T-helper 22 cell (primary cell): Measurements from ENCODE around the gene PDE3A.
"Not testable (repeated sequence)": the region's sequence is repeated elsewhere in the genome, so short reads cannot be mapped to it uniquely, and the experiment has no call there.

ENCODE experiments used
- DNase-seq: peaks from one replicate; pipeline ENCODE4 v3.0.0-alpha.2; 2020; ENCODE audit warnings: low read depth

The PDE3A gene

DNA sequence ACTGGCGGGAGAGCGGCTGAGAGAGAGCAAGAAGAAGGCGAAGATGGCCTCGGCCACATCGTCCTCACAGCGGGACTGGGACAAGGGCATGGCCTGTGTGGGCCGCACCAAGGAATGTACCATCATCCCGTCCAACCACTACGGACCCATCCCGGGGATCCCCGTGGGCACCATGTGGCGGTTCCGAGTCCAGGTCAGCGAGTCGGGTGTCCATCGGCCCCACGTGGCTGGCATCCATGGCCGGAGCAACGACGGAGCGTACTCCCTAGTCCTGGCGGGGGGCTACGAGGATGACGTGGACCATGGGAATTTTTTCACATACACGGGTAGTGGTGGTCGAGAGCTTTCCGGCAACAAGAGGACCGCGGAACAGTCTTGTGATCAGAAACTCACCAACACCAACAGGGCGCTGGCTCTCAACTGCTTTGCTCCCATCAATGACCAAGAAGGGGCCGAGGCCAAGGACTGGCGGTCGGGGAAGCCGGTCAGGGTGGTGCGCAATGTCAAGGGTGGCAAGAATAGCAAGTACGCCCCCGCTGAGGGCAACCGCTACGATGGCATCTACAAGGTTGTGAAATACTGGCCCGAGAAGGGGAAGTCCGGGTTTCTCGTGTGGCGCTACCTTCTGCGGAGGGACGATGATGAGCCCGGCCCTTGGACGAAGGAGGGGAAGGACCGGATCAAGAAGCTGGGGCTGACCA is 183.6 kb downstream of the PDE3A start:
- not testable (repeated sequence) for DNase-seq

DNA sequence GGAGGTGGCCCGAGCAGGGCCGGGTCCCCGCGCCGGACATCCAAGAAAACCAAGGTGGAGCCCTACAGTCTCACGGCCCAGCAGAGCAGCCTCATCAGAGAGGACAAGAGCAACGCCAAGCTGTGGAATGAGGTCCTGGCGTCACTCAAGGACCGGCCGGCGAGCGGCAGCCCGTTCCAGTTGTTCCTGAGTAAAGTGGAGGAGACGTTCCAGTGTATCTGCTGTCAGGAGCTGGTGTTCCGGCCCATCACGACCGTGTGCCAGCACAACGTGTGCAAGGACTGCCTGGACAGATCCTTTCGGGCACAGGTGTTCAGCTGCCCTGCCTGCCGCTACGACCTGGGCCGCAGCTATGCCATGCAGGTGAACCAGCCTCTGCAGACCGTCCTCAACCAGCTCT is 184.2 kb downstream of the PDE3A start:
- DNase-seq = not testable (repeated sequence)

DNA sequence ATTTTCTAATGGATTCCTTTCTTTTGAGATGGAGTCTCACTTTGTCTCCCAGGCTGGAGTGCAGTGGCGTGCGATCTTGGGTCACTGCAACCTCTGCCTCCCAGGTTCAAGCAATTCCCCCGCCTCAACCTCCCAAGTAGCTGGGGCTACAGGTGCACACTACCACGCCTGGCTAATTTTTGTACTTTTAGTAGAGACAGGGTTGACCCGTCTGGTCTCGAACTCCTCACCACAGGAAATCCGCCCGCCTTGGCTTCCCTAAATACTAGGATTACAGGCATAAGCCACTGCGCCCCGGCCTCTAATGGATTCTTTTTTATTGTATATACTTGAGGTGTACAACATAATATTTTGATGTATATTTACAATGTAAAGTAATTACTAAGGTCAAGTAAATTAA is 186.7 kb downstream of the PDE3A start:
- no peak for DNase-seq

DNA sequence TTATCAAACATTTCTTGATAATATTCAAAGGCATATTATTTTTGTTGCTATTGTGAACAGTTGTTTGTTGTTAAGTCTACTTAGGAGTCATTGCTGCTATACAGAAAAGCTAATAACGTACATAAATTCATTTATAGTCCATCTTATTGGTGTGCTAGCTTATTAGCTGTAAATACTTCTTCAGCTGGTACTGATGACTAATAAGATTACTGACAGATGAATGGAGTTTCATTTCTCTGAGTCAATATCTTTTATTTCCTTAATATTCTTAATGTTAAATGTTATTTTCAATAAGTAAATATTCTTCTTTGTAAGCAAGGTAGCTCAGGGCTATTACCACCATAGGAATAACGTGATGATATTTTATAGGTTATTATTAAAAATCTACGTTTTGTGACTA is 187.4 kb downstream of the PDE3A start:
- DNase-seq = no peak

DNA sequence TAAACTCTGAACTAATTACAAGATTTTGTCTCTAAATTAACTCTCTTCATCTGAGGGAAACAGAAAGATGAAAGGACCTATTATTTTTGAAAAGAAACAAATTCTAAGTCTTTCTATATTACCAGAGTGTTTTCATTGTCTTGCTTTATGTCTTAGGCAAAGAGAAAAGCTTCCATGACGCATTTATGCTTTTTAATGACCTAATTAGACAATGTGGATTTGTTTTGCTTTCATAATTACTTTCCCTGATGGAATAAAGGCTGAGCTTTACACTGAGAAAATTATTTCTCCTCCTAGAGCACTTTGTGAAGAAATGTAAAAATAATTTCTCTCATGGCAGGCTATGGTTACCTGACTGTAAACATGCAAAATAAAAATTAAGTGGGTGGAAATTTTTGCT is 188.8 kb downstream of the PDE3A start:
- DNase-seq = no peak

DNA sequence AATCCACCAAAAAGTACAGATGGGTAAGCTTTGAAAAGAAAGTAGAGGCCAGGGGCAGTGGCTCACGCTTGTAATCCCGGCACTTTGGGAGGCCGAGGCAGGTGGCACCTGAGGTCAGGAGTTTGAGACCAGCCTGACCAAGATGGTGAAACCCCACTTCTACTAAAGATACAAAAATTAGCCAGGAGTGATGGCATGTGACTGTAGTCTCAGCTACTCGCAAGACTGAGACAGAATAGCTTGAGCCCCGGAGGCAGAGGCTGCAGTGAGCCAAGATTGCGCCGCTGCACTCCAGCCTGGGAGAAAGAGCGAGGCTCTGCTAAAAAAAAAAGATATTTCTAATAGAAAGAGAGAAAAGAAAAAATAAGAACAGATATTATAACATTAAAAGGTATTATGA is 192.6 kb downstream of the PDE3A start:
- no peak for DNase-seq

DNA sequence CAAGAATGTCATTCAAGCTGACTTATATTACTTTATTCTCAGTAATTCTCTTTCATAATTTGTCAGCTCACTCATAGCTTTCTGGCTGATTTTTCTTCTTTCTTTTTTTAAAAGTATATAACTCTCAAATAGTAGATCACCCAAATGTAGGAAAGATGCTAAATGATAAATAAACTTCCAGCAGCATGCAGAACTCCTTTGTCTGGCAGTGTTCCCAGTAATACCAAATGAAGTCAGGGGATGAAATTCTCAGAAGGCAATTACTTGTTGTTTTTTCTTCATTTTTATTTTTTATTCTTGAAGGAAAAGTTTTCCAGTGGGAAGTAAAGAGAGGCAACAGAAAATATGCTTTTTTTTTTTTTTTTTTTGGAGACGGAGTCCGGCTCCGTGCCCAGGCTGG is 193.5 kb downstream of the PDE3A start:
- DNase-seq = no peak

DNA sequence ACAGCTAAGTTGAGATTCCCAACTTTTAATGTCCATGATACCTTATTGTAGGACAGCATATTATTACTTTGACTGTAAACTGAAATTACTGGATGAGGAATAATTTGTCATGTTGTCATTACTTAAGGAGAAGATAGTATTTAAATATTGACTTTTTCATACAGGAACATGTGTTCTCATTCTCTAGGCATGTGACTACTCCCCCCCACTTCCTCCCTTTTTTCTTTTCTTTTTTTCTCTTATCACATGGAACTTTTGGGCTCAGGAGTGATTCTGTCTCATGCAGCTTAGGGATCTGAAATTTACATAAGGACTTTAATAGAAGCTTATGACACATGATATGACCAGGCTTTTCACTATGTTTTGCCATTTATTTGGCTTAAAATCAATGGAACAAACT is 199.1 kb downstream of the PDE3A start:
- no peak for DNase-seq

DNA sequence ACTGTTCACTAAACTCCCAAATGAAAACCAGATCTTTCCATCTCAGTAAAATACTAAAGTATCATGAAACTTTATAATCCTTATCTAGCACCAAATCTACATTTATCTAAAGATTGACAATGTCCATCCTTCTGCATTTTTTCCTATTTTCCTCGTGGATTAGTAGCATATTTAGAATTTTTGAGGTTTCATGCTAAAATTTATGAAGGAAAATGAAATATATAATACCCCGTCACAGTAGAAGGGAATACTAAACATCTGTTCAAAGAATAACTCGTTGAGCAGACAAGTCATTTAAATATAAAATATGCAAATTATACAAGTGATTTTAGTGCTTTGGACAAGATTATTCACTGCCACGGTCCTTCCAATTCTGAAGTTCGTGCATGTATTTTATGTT is 204.1 kb downstream of the PDE3A start:
- no peak for DNase-seq

DNA sequence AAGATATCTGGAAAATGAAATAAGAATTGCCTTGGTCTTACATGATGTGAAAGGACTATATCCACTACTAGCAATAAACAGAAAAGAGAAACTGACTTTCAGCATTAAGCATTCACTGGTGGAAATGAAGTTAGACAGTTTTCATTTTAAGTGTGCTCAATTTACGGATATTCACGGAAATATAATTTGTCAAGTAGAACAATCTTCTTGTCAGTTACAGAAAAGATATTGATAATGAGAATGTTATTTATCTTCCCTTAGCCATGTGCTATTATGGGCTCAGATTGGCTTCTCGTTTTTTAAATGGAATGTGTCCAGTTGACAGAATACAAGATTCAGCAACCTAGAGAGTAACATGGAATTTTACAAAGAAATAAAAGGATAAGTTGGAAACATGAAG is 208.2 kb downstream of the PDE3A start:
- no peak for DNase-seq

DNA sequence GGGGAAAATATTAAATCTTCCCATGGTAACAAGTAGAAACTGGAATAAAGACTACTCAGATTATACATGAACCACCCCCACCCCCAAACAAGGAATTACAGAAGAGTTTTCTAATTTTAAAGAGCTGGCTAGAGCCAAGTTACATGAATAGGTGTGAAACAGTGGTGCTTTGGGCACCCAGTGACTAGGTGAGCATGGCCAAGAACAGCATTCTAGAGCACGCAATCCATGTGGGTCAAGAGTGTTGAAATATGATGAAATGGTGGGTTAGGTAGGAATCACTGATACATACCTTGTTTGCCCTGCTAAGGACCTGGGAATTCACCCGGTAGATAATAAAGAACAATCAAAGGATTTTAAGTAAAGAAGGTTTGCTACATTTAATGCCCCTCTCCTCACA is 208.7 kb downstream of the PDE3A start:
- DNase-seq = no peak

DNA sequence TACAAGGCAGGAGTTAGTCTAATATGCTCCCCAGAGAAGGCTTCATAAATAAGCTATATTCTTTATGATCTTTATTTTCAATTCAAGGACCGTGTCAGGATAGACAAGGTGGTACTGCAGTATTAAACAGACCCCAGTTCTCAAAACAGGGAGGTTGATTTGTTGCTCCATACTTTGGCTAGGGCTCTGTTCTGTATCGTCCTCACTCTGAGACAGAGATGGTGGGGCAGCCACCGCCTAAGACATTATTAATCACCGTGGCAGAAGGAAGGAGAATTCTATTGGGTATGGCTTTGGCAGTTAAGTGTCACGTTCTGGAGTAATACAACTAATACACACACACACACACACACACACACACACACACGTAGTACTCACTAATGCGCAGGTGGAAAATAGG is 209.8 kb downstream of the PDE3A start:
- no peak for DNase-seq

DNA sequence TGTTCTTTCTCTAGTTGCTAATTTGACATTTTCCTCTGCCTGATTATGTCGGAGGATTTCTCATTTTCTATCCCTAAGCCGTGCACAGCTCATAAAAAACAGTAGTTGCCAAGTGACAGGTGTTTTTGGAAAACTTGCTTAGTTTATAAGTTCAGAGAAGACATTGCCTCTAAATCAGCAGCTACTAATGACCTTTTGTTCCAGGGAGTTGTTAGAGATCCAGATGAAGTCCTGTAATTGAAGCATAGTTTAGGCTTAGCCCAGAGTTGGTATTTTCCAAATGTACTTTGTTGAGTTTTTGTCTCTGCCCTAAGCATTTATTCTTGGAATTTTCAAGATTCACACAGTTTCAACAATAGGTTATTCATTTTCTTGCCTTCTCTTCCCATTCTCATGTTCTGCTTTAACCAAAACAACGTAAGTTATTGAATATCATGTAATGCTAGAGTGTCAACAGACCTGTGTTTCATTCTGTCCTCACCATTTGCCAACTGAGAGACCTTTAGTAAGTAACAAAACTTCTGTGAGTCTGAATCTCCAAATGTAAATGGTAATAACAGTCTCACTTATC is 216.8 kb downstream of the PDE3A start:
- DNase-seq = no peak

DNA sequence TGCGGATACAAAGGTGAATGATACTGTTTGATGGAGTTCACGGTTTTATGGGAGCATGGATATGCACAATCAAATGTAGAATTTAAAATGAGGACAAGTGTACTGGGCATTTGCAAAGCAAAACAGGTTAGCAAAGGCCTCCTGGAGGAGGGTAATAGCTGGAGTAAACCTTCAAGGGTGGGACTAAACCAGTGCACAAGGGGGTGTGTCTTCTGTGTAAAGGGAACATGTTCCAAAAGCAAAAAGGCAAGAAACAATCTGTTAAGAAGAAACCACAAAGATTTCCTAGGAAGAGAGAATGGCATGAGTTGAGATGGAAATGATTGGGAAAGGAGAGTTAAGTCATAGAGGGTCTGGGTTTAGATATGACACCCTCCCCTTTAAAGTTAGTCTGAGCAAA is 217.6 kb downstream of the PDE3A start:
- DNase-seq = no peak

DNA sequence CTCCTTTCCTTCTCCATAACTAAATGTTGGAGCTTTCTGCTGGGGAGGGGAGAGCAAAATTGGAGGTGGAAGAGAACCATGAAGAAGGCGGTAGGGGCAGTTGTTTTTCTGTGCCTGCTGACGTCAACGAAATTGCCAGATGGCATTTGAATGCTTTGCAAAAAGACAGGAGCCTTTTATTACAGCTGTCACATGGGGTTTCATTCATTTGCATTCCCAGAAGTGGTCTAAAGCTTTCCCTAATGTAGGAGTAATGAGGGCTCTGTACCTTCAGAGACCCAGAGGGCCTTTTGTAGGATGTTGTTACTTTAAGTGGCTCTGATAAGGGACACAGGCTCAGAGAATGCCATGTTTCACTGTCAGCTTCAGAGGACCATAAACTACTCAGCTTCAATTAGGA is 219.7 kb downstream of the PDE3A start:
- DNase-seq = no peak

DNA sequence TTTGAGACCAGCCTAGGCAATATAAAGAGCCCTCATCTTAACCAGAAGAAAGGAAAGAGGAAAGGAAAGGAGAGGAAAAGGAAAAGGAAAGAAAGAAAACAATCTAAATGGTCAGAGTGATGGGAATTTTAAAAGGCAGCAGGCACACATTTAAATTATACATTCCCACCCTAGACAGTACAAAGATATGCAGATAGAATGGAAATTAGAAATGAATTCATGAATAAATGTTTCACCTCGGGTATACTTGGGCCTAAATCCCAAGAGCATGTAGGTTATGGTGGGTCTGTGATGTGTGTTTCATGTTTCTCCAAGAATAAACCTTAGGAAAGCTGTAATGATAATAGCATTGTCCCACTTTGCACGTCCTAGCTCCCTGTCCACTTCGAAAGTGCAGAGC is 222.2 kb downstream of the PDE3A start:
- DNase-seq = no peak

DNA sequence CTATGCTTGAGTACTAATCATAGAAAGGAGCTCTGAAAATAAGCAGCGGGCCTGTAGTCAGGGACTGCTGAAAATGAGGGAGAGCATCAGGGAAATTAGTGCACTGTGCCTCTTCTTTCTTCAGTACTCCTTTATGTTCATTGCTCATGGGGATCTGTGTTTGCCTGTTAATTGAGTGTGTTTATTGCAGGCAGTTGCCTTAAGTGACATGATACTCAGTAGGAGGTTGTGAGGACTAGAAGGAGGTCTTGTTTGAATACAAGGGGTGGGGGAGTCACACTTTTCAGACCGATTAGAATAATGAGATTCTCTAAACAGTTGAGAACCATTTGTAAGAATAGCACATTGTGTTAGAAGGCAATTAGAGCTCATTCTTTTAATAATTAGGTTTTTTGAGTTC is 224.2 kb downstream of the PDE3A start:
- no peak for DNase-seq

DNA sequence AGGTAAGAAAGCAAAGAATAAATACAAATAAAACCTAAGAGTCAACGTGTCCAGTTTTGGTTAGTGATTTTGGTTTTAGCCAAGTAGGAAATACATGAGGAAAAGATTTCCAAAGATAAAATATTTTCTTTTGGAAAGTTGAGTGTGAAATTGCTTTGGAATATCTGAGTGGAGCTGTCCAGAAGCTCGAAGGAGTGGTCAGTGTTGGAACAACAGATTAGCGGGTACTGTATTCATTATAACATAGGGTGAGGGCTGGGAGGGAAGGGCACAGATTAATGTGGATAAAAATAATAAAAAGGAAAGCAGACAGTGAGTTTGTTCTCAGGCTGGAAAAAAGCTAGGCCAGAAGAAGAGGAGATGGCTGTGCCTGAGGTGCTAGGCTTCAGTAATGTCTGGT is 225.3 kb downstream of the PDE3A start:
- no peak for DNase-seq

DNA sequence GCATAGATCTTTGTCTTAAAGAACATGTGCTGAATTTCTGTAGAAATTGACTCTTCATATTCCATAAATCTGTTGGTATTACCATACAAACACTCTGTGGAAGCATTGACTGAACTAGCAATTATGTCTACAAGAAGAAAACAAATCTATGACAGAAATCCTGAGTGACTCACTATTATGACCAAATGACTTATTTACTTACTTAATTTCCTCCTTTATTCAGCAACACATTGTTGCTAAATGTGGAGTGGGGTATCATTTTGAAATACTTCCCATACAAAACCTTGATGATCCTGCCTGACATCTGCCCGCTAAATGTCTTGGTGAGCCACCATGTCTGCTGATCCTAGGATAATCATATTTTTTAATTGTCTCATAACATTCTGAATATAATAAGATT is 227.7 kb downstream of the PDE3A start:
- no peak for DNase-seq

DNA sequence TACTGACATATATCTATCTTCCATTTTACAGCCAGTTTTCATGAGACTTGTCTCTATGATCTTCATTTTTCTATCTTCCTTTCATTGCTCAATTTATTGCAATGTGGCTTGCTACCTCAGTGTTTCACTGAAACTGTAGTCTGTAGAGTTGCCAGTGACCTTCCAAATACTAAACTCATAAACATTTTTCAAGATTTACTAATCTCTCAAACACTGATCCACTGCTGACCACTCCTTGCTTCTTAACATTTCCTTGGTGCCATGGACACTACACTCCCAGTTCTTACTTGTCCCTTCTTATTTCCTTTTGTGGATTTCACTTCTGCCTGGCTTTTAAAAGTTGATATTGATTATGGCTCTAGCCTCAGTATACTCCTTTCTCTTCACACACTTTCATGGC is 231.4 kb downstream of the PDE3A start:
- DNase-seq = no peak

DNA sequence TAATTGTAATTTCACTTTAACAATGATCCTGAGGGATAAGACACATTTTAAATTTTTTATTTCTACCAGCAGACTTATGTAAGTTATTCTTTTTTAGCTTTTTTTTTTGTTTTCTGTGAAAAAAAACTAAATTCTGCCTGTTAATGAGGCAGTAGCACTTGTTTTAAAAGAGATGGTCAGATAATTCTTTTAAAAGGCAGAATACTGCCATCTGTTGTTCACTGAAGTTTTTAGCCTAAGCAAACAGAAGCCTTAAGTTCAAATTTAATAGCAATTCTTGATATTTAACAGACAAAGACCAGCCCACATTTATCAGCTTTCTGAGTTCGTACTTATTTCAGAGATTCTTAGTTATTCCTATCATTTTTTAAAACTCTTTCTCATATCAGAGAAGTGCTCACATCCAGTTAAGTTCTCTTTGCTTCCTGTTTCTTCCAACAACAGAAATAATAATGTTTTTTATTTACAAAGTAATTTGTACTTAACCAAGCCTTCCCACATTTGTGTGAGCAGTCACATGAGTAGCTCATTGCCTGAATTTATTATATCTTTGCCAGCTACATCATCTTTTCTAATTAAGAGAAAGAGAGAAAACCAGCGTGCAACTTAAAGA is 233.4 kb downstream of the PDE3A start:
- no peak for DNase-seq

DNA sequence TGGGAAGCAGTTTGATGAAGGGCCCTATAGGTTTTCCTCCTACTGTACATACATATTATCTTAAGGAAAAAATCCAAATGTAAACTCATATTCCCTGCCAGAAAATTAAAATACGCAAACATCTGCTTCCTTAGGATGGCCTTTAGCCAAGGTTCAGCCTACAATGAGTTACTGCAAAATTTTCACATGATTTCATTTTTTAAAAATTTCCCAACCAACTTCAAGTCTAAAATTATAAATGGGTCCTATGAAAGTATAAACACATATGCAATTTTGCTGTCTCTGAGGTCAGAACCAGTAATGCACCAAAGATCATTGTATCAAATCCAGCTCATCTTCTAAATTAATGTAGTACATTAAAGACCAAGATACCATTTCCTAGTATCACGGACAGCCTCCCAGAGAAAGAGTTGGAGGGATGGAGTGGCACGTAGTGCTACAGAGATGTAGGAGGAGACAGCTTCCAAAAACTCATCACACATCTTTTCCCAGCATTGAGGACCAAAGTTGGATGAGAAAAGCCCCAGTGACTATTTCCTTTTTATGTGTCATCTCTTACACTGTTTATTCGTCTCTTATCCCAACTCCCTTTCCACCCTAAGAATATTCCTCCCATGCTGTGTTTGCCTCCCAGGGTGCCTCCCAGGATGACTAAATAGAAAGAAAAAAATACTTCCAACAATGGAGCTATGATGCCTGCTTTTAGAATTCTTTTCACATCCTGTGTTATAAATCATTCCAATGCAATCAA is 234.5 kb downstream of the PDE3A start:
- no peak for DNase-seq

DNA sequence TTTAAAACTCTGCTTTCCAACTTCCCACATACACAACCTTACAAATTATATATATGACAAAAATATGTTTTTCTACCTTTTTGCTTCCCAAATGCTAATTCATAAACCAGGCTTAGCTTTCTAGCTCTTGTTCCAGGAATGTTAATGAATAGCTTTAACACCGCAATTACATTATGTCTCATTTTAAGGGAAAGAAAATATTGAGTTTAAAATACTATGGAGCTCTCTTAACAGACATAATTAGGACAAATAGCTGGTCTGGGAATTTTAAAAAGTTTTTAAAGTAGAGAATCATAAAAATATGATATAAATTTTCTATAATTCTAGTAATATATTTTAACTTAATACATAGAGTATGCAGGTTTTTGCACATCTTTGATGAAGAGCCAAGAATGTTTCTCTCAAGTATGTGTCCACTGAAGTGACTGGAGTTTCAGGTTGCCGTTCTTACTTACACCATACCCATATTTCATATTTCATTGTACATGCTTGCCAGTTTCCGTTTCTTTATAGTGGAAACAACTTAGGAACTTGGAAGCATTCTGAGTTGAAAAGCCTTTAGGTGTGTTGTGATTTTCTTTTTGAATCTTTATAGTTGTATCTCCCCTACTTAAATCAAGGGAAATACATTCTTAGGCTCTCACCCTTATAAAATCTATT is 236.2 kb downstream of the PDE3A start:
- DNase-seq = no peak
